HG02610 (cell line): ENCODE measurements around the gene PPP1R13B.

Experiments
- ATAC-seq: cut with Tn5 transposase; IDR thresholded peaks from one replicate; pipeline ENCODE4 v1.9.1; 2021; ENCODE audit warnings: mild to moderate bottlenecking, moderate library complexity; ENCODE audit not compliant: unreplicated experiment

Gene PPP1R13B

GRCh38 chr14:103732868-103733620 is 114.3 kb downstream of the PPP1R13B start:
- ATAC-seq: no peak

GRCh38 chr14:103731916-103732867 is 115.2 kb downstream of the PPP1R13B start:
- ATAC-seq: no peak

DNA sequence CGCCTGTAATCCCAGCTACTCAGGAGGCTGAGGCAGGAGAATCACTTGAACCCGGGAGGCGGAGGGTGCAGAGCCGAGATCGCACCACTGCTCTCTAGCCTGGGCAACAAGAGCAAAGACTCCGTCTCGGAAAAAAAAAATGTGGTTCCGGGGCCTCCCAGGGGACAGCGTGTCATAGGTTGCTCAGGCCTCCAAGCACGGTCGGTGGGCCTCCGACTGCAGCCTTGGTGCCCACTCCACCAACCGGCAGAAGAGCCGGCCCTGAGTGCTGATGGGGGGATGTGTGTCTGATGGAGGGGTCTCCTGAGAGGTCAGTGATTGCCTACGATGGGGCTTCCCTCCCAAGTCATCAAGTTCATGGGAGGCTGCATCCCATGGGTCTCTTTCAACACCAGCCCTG is 115.9 kb downstream of the PPP1R13B start:
- ATAC-seq: no peak

DNA sequence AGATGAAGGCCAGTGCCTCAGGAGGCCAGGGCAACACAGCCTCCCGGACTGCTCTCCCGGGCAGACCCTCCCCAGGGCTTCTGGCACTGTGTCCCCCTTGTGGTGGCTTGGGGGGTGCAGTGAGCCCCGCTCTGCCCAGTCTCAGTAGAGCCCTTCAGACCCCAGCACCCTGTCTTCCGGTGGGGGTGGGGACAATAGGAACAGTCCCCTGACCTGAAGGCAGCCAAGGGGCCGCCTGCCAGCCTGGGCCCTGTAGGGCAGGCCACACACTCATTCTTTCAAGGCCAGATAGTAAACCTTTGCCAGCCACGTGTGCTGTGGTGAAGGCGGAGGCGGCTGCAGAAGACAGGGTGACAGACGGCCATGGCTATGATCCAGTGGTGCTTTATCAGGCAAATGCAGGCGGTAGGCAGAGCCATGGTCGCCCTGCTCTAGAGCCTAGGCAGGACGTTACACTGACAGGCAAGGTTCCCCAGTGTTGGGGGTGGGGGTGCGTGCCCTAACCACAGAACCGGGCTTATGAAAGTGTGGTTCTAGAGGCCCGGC is 116.8 kb downstream of the PPP1R13B start:
- ATAC-seq: no peak

- ATAC-seq: no peak
Observed at GRCh38 chr14:103729496-103730448, 117.6 kb downstream of the PPP1R13B start.

- no peak for ATAC-seq
Observed at GRCh38 chr14:103728721-103729120, 118.7 kb downstream of the PPP1R13B start.

DNA sequence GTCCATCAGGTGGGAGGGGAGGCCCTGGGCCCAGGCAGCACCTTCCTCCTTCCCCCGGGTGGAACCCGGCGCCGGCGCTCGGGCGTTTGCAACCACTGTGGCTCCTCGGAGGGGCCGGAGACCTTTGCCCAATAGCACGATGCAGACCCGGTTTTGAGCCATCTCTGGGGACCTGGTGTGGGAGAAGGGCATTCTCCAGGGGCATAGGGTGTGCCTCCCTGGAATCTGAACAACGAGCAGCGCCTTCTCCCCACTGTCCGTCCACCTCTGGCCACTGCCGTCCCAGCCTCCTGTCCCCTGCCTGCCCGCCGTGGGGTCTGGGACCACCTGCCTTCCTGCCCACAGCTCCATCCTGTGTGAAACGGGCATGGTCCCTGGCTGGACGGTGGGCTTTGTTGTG is 119.2 kb downstream of the PPP1R13B start:
- no peak for ATAC-seq

GRCh38 chr14:103727313-103727980 is 119.9 kb downstream of the PPP1R13B start:
- no peak for ATAC-seq

GRCh38 chr14:103726474-103726873 is 120.9 kb downstream of the PPP1R13B start:
- no peak for ATAC-seq

DNA sequence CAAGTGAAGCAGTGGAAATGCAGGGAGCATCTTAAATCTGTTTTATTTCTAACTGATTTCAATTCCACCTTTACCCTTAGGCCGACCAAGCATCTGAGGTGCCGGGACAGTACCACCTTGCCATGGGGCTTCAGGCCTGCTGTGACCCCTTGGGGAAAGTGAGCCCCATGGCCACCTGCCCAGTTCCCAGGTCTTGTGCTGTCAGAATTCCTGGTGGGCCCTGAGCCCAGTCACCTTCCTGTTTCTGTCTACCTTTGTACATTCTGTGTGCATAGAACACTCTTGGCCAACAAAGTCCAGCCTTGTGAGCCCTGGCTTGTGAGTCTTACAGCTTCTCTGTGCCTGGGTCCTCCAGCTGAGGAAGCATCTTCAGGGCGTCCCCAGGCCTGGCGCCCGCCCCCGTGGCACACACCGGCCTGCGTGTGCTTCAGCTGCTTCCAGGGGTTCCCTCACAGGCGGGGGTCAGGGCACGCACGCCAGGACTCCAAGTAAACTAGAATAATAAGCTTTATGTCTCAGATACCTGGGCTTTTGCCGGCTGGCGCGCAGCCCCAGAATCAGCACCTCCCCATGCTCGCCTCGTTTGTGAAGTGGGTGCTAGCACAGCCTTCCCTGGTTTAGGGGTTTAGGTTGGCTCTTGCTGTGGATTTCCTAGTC is 121.5 kb downstream of the PPP1R13B start:
- no peak for ATAC-seq

DNA sequence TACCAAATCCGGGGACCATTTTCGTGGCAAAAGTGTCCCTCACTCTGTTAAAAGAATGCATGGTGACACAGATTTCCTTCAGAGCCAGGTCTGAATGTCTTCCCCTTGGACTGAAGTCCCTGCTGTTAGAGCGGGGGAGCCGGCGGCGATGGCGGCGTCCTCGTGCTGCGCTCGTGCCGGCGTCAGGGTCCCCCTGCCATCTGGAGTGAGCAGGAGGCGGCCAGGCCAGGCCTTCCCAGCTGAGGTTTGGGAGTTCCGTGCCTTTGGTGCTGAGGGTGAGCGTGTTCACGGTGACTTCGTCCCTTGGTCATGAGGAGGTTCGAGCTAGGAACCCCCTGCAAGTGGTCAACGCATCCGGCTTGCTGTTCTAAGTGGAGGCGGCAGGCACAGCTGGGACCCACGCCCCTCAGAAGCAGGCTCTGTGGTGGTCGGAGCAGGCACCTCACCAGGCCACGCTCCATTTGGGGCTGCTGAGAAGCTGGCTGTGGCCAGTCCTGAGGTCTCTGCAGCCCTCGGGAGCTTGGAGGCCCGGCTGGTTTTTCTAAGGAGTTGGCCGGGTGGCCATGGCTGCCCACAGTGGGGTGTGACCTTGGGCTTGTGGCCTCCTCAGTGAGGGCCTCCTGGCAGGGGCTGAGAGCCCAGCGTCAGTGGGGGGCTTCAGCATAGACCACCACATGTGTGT is 122.2 kb downstream of the PPP1R13B start:
- no peak for ATAC-seq

DNA sequence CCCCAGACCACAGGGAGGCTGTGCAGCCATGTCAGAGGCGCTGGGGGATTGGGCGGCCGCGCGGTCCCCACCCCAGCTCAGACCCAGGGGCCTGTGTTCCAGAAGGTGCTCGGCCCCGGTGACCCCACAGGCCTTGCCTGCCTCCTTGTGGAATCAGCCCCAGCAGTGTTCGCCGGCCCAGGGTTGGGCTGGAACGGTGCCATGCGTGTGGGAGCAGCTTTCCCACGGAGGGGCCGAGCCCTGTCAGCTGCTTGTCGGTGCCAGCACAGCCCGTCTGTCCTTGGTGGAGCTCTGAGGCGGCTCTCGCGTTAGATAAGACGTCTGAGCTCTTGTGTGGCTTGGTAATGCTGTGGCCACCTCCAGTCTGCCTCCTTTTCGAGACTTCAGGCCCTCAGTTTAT is 123.3 kb downstream of the PPP1R13B start:
- ATAC-seq: no peak

GRCh38 chr14:103723748-103724081 is 123.7 kb downstream of the PPP1R13B start:
- no peak for ATAC-seq

DNA sequence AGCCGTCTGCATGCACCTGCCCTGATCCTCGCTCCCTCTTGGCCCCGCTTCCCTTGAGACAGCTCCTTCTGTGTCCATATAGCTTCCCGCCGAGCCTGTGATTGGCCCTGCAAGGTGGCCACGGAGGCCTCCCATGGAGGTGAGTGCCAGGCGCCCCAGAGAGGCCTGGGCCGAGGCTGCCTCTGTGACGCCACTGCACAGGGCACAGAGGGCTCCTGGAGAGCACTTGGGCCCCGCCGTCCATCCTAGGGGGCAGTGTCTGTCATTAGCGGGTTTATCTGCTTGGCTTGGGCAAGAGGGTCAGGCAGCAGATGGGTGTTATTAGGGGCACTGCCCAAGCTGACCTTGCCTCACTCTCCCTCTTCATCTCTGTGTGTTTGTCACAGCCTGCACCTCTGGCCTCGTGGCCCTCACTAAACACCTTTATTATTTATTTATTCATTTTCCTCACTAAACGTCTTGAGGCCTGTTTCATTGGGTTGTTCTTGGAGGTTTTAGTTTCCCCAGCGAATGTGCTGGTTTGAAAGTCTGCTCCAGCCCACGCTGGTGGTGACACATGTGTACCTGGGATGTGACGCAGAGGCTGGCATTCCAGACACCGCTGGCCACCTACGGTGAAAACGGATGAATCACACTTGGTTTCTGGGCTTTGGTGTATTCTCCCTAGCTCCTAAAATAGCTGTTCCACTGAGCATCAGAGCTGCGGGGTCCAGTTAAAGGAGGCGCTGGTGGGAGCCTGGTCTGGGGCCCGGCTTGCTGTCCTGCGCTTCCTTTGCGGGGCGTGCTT is 125.8 kb downstream of the PPP1R13B start:
- ATAC-seq: no peak

DNA sequence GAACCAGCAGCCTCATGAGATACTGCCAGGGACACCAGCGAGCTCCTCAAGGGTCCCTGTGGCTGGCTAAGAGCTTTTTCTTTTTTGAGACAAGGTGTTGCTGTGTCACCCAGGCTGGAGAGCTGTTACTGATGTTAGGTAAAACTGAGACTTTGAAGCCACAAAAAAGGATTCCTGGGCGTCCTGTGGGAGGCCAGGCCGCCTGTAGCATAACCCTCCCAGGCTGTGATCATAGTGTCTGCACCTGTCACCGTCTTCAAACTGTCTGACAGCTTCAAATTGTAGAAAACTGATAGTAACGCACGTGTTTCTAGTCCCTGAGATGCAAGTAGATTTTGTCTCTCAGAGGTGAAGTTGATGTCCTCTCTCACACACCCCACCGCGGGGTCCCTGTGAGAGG is 127.6 kb downstream of the PPP1R13B start:
- no peak for ATAC-seq

- ATAC-seq: no peak
Observed at GRCh38 chr14:103718572-103718971, 128.8 kb downstream of the PPP1R13B start.

GRCh38 chr14:103716899-103717411 is 130.4 kb downstream of the PPP1R13B start:
- no peak for ATAC-seq
